ACC112 (cell line): ENCODE measurements around the gene HOXD3.

Experiments
- H2AFZ ChIP-seq: fragments of 200-600 bp; sonication (generic); one replicate; pipeline ENCODE4 v1.6.0; 2017; ENCODE audit warnings: antibody characterized with exemption, low read length; ENCODE audit not compliant: unreplicated experiment
- H3K27ac ChIP-seq: fragments of 200-600 bp; sonication (generic); 2 replicates; pipeline ENCODE4 v1.5.1; 2014; ENCODE audit warnings: low read depth, mild to moderate bottlenecking, antibody characterized with exemption, low read length, moderate library complexity
- H3K27me3 ChIP-seq: fragments of 200-600 bp; sonication (generic); 2 replicates; pipeline ENCODE4 v1.6.1; 2014; ENCODE audit warnings: mild to moderate bottlenecking, antibody characterized with exemption, low read length, moderate library complexity, mixed read lengths; ENCODE audit not compliant: insufficient read depth
- H3K36me3 ChIP-seq: fragments of 200-600 bp; sonication (generic); 2 replicates; pipeline ENCODE4 v1.6.1; 2016; ENCODE audit warnings: mild to moderate bottlenecking, antibody characterized with exemption, low read length, moderate library complexity, mixed read lengths; ENCODE audit not compliant: insufficient read depth
- H3K4me1 ChIP-seq: fragments of 200-600 bp; sonication (generic); one replicate; pipeline ENCODE4 v1.6.1; 2016; ENCODE audit warnings: low read length, mixed read lengths; ENCODE audit not compliant: insufficient read depth, unreplicated experiment, control insufficient read depth
- H3K4me3 ChIP-seq: fragments of 200-600 bp; sonication (generic); 2 replicates; pipeline ENCODE4 v1.5.1; 2014; ENCODE audit warnings: mild to moderate bottlenecking, low read depth, low read length
- H3K79me2 ChIP-seq: fragments of 200-600 bp; sonication (generic); one replicate; pipeline ENCODE4 v1.6.0; 2016; ENCODE audit warnings: low read length; ENCODE audit not compliant: control insufficient read depth, unreplicated experiment, insufficient read depth

HOXD3 gene

GRCh38 chr2:176136374-176137251 is 20.5 kb upstream of the HOXD3 start:
- Histone ChIP-seq H2AFZ (peak overlapping the region; percentile 68), H3K36me3 (peaks cover 4% of the 10 kb centered on the region; the same call in 1 of the 2 replicates), H3K79me2 (peaks cover 59% of the 10 kb centered on the region), H3K27ac (peak overlapping the region; percentile 88), H3K27me3 (no peaks in the 10 kb centered on the region), H3K4me3 (peak overlapping the region; percentile 83), H3K4me1 (peaks cover 36% of the 10 kb centered on the region)

GRCh38 chr2:176137252-176137580 is 19.9 kb upstream of the HOXD3 start:
- Histone ChIP-seq H2AFZ (peak overlapping the region; percentile 68), H3K27ac (peak overlapping the region; percentile 88), H3K27me3 (no peaks in the 10 kb centered on the region), H3K4me1 (peaks cover 36% of the 10 kb centered on the region), H3K36me3 (peaks cover 1% of the 10 kb centered on the region; the same call in 1 of the 2 replicates), H3K4me3 (peak overlapping the region; percentile 83), H3K79me2 (peaks cover 61% of the 10 kb centered on the region)

GRCh38 chr2:176137906-176138305 is 19.2 kb upstream of the HOXD3 start:
- Histone ChIP-seq H3K79me2 (peaks cover 60% of the 10 kb centered on the region), H3K27me3 (no peaks in the 10 kb centered on the region), H3K36me3 (no peaks in the 10 kb centered on the region), H2AFZ (peak overlapping the region; percentile 90), H3K27ac (0 out of 2 replicates have a peak overlapping the region, but pooled peaks have one; percentile 3), H3K4me1 (peaks cover 36% of the 10 kb centered on the region), H3K4me3 (peak overlapping the region; percentile 83)

- peak overlapping the region; percentile 79 for H3K27ac ChIP-seq
- no peaks in the 10 kb centered on the region for H3K27me3 ChIP-seq
- peaks cover 57% of the 10 kb centered on the region for H3K79me2 ChIP-seq
- H3K36me3 ChIP-seq = no peaks in the 10 kb centered on the region
- peak overlapping the region; percentile 90 for H2AFZ ChIP-seq
- H3K4me3 ChIP-seq = peak overlapping the region; percentile 83
- peaks cover 36% of the 10 kb centered on the region for H3K4me1 ChIP-seq
Measured at GRCh38 chr2:176138526-176138922, 18.6 kb upstream of the HOXD3 start.

GRCh38 chr2:176138923-176139660 is 18.0 kb upstream of the HOXD3 start:
- Histone ChIP-seq H3K4me3 (peak overlapping the region; percentile 83), H2AFZ (peak overlapping the region; percentile 90), H3K27ac (peak overlapping the region; percentile 79), H3K79me2 (peaks cover 56% of the 10 kb centered on the region), H3K4me1 (peaks cover 35% of the 10 kb centered on the region), H3K36me3 (no peaks in the 10 kb centered on the region), H3K27me3 (no peaks in the 10 kb centered on the region)

- peaks cover 50% of the 10 kb centered on the region for H3K79me2 ChIP-seq
- H3K4me1 ChIP-seq = peaks cover 27% of the 10 kb centered on the region
- H3K4me3 ChIP-seq = peak overlapping the region; percentile 83
- H3K27me3 ChIP-seq = no peaks in the 10 kb centered on the region
- H3K27ac ChIP-seq = peak overlapping the region; percentile 79
- no peaks in the 10 kb centered on the region for H3K36me3 ChIP-seq
- H2AFZ ChIP-seq = peak overlapping the region; percentile 95
Measured at GRCh38 chr2:176139661-176140512, 17.2 kb upstream of the HOXD3 start.

GRCh38 chr2:176140513-176141317 is 16.4 kb upstream of the HOXD3 start:
- no peaks in the 10 kb centered on the region for H3K27me3 ChIP-seq
- peak overlapping the region; percentile 95 for H2AFZ ChIP-seq
- no peaks in the 10 kb centered on the region for H3K36me3 ChIP-seq
- peaks cover 19% of the 10 kb centered on the region for H3K4me1 ChIP-seq
- peak overlapping the region; percentile 76 for H3K27ac ChIP-seq
- H3K79me2 ChIP-seq = peaks cover 50% of the 10 kb centered on the region
- peak overlapping the region; percentile 83 for H3K4me3 ChIP-seq

- H3K4me3 ChIP-seq = no peak overlapping the region
- H3K27me3 ChIP-seq = no peaks in the 10 kb centered on the region
- no peak overlapping the region for H2AFZ ChIP-seq
- no peak overlapping the region for H3K27ac ChIP-seq
- H3K4me1 ChIP-seq = peaks cover 18% of the 10 kb centered on the region
- H3K36me3 ChIP-seq = no peaks in the 10 kb centered on the region
- peaks cover 39% of the 10 kb centered on the region for H3K79me2 ChIP-seq
Measured at GRCh38 chr2:176142281-176142680, 14.8 kb upstream of the HOXD3 start.

GRCh38 chr2:176145085-176145969 is 11.8 kb upstream of the HOXD3 start:
- H2AFZ ChIP-seq = no peak overlapping the region
- peaks cover 3% of the 10 kb centered on the region for H3K4me1 ChIP-seq
- 0 out of 2 replicates have a peak, but pooled peaks cover 3% of the 10 kb centered on the region for H3K36me3 ChIP-seq
- no peaks in the 10 kb centered on the region for H3K27me3 ChIP-seq
- H3K27ac ChIP-seq = no peak overlapping the region
- no peak overlapping the region for H3K4me3 ChIP-seq
- peaks cover 16% of the 10 kb centered on the region for H3K79me2 ChIP-seq
